Measurements from ENCODE around the gene CEP112. TPM values are rescaled to one million over a fixed set of nuclear protein-coding genes. Genes with fewer than 3 reads are reported as not detected.

CEP112 gene
- polyA plus RNA-seq, 1 donor: 4.4 TPM

GRCh38 chr17:65895969-65896368 is 296.0 kb downstream of the CEP112 start:
- H3K36me3 ChIP-seq (ENCODE audit: control insufficient read depth, insufficient read depth, low read length): no peaks in the 10 kb centered on the region
- H3K4me3 ChIP-seq (ENCODE audit: low read length): no peak overlapping the region
- H3K27ac ChIP-seq (ENCODE audit: low read length): no peak overlapping the region
- no peak for DNase-seq
- H3K9me3 ChIP-seq (ENCODE audit: control insufficient read depth, low read depth, low read length): no peaks in the 10 kb centered on the region
- H3K27me3 ChIP-seq (ENCODE audit: control insufficient read depth, insufficient read depth, low read length): no peaks in the 10 kb centered on the region
- no peaks in the 10 kb centered on the region for H3K4me1 ChIP-seq (ENCODE audit: control insufficient read depth, insufficient read depth, low read length)

DNA sequence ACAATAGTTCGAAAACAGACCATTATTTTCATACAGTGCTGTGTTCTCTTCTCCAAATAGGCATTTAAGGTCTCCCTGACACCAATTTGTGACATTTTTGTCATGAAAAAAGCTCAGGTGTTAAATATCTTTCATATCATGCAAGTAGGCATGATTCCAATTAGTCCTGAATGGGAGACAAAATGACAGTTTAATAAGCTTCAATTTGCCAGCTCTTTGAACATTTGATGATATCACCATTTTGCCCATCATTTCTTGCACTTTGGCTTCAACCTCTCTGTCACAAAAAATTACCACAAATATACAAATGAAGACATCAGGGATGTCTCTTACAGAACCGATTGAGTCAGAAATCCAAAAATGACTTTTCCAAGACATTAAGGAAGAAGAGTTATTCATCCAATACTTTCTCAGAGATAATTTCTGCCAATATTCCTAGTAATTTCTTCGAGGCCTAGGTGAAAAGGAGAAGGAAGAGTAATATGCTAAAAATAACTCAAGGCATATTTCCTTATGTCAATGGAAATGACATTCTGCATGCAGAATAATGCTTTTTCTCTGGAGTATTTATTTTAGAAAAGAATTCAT is 298.1 kb downstream of the CEP112 start:
- 75% methylated on average over 1 of the region's 3 CpGs for WGBS (ENCODE audit: insufficient coverage, low lambda C conversion rate)
- Histone ChIP-seq H3K27me3 (ENCODE audit: control insufficient read depth, insufficient read depth, low read length) (no peaks in the 10 kb centered on the region), H3K36me3 (ENCODE audit: control insufficient read depth, insufficient read depth, low read length) (no peaks in the 10 kb centered on the region), H3K4me3 (ENCODE audit: low read length) (no peak overlapping the region), H3K4me1 (ENCODE audit: control insufficient read depth, insufficient read depth, low read length) (no peaks in the 10 kb centered on the region), H3K27ac (ENCODE audit: low read length) (no peak overlapping the region), H3K9me3 (ENCODE audit: control insufficient read depth, low read depth, low read length) (no peaks in the 10 kb centered on the region)
- DNase-seq: no peak

DNA sequence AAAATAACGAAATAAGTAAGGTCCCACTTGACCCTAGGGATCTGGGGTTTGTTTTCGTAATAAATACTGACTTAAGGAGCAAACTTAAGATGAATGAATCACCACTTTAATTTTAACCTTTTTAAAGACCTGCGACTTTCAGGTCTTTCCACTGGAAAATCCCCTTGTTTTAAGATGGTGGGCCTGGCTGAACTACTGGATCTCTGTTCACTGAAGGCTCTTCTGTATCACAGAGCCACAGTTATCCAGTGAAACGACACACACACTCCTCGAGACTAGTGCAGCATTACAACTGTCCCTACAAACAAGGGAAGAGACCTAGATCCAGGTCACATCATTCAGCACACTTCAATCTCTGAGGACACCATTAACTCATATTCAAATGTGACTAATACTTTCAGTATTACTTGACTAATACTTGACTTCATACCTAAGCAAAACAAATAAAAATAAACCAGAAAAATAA is 299.0 kb downstream of the CEP112 start:
- no peaks in the 10 kb centered on the region for H3K27me3 ChIP-seq (ENCODE audit: control insufficient read depth, insufficient read depth, low read length)
- DNase-seq: no peak
- WGBS (ENCODE audit: insufficient coverage, low lambda C conversion rate): no CpG with 5 or more reads among the region's 5 CpGs
- no peak overlapping the region for H3K4me3 ChIP-seq (ENCODE audit: low read length)
- no peaks in the 10 kb centered on the region for H3K36me3 ChIP-seq (ENCODE audit: control insufficient read depth, insufficient read depth, low read length)
- no peak overlapping the region for H3K27ac ChIP-seq (ENCODE audit: low read length)
- H3K9me3 ChIP-seq (ENCODE audit: control insufficient read depth, low read depth, low read length): no peaks in the 10 kb centered on the region
- H3K4me1 ChIP-seq (ENCODE audit: control insufficient read depth, insufficient read depth, low read length): no peaks in the 10 kb centered on the region

DNA sequence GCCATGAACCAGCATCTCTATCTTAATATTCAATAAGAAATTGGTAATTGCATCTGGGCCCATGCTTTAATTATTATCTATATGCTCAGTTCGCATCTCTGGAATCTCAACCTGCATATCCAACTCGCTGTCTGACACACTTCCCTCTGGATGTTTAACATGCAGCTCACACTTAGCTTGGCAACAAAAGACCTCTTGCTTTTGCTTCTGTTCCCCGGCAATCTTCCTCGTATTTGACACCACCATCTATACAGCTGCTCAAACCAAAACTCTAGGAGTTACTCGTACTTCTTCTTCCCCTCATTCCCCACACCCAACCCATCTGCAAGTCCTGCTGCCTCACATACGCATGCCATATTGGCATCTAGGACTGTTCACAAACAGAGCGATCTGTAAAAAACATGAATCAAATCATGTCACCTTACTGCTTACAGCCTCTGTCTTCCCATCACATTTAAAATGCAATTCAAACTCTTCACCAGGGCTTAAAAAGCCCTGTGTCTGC is 300.6 kb downstream of the CEP112 start:
- Histone ChIP-seq H3K4me1 (ENCODE audit: control insufficient read depth, insufficient read depth, low read length) (no peaks in the 10 kb centered on the region), H3K36me3 (ENCODE audit: control insufficient read depth, insufficient read depth, low read length) (no peaks in the 10 kb centered on the region), H3K27me3 (ENCODE audit: control insufficient read depth, insufficient read depth, low read length) (no peaks in the 10 kb centered on the region), H3K9me3 (ENCODE audit: control insufficient read depth, low read depth, low read length) (no peaks in the 10 kb centered on the region), H3K27ac (ENCODE audit: low read length) (no peak overlapping the region), H3K4me3 (ENCODE audit: low read length) (no peak overlapping the region)
- DNase-seq: no peak
- WGBS (ENCODE audit: insufficient coverage, low lambda C conversion rate): 60% methylated on average over 1 of the region's 7 CpGs

DNA sequence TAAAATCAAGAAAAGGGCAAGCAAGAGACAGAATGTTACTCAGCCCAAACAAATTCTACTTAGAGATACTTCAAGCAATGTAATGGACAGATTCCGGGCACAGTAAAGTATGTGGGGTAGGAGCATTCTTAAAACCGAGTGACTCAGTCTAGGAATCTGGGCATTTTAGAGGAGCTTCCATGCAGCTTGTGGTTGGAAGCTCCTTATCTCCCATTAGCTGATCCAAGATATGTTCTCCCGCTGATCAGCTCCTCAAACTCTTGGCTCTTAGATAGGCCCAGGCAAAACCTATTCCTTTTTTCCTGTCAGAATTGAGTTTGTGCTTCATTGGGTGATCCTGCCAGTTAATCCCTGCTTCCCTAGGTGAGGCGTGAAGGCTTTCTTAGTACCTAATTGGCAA is 303.3 kb downstream of the CEP112 start:
- Histone ChIP-seq H3K27ac (ENCODE audit: low read length) (no peak overlapping the region), H3K27me3 (ENCODE audit: control insufficient read depth, insufficient read depth, low read length) (no peaks in the 10 kb centered on the region), H3K4me1 (ENCODE audit: control insufficient read depth, insufficient read depth, low read length) (no peaks in the 10 kb centered on the region), H3K9me3 (ENCODE audit: control insufficient read depth, low read depth, low read length) (no peaks in the 10 kb centered on the region), H3K4me3 (ENCODE audit: low read length) (no peak overlapping the region), H3K36me3 (ENCODE audit: control insufficient read depth, insufficient read depth, low read length) (no peaks in the 10 kb centered on the region)
- WGBS (ENCODE audit: insufficient coverage, low lambda C conversion rate): no CpG with 5 or more reads among the region's 4 CpGs
- DNase-seq: no peak

GRCh38 chr17:65886315-65887245 is 305.4 kb downstream of the CEP112 start:
- DNase-seq: no peak
- no peak overlapping the region for H3K4me3 ChIP-seq (ENCODE audit: low read length)
- no peaks in the 10 kb centered on the region for H3K9me3 ChIP-seq (ENCODE audit: control insufficient read depth, low read depth, low read length)
- H3K27ac ChIP-seq (ENCODE audit: low read length): no peak overlapping the region
- WGBS (ENCODE audit: insufficient coverage, low lambda C conversion rate): 87% methylated on average over 3 of the region's 6 CpGs
- H3K36me3 ChIP-seq (ENCODE audit: control insufficient read depth, insufficient read depth, low read length): no peaks in the 10 kb centered on the region
- H3K4me1 ChIP-seq (ENCODE audit: control insufficient read depth, insufficient read depth, low read length): no peaks in the 10 kb centered on the region
- H3K27me3 ChIP-seq (ENCODE audit: control insufficient read depth, insufficient read depth, low read length): no peaks in the 10 kb centered on the region

- no peak for DNase-seq
- Histone ChIP-seq H3K4me3 (ENCODE audit: low read length) (no peak overlapping the region), H3K9me3 (ENCODE audit: control insufficient read depth, low read depth, low read length) (no peaks in the 10 kb centered on the region), H3K27ac (ENCODE audit: low read length) (no peak overlapping the region), H3K36me3 (ENCODE audit: control insufficient read depth, insufficient read depth, low read length) (no peaks in the 10 kb centered on the region), H3K4me1 (ENCODE audit: control insufficient read depth, insufficient read depth, low read length) (no peaks in the 10 kb centered on the region), H3K27me3 (ENCODE audit: control insufficient read depth, insufficient read depth, low read length) (no peaks in the 10 kb centered on the region)
- whole genome bisulfite sequencing (ENCODE audit: insufficient coverage, low lambda C conversion rate): 100% methylated on average over 2 of the region's 6 CpGs
These were observed 306.2 kb downstream of the CEP112 start for GRCh38 chr17:65885541-65886312.

DNA sequence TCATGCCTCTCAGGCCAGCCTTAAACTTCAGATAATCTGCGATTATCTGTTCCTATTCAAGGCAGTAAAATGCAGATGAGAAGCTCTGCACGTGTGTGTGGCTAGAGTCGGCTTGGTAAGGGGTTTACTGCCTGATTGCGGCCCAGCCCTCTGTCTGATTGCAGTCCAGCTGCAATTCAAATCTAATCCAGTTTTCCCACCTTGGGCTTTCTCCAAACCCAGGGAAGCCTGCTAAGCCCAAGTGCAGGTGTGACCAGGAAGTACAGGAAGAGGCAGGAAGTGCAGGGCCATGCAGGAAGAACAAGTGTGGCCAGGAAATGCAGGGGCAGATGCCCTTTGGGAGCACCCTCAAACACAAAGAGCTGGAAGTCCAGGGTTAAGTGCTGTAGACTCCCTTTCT is 314.9 kb downstream of the CEP112 start:
- Histone ChIP-seq H3K4me3 (ENCODE audit: low read length) (no peak overlapping the region), H3K36me3 (ENCODE audit: control insufficient read depth, insufficient read depth, low read length) (no peaks in the 10 kb centered on the region), H3K9me3 (ENCODE audit: control insufficient read depth, low read depth, low read length) (peaks cover 13% of the 10 kb centered on the region), H3K4me1 (ENCODE audit: control insufficient read depth, insufficient read depth, low read length) (no peaks in the 10 kb centered on the region), H3K27ac (ENCODE audit: low read length) (no peak overlapping the region), H3K27me3 (ENCODE audit: control insufficient read depth, insufficient read depth, low read length) (no peaks in the 10 kb centered on the region)
- DNase-seq: no peak
- WGBS (ENCODE audit: insufficient coverage, low lambda C conversion rate): no CpG with 5 or more reads among the region's 4 CpGs

GRCh38 chr17:65868881-65869280 is 323.1 kb downstream of the CEP112 start:
- peaks cover 4% of the 10 kb centered on the region for H3K9me3 ChIP-seq (ENCODE audit: control insufficient read depth, low read depth, low read length)
- no peak for DNase-seq
- no peaks in the 10 kb centered on the region for H3K4me1 ChIP-seq (ENCODE audit: control insufficient read depth, insufficient read depth, low read length)
- H3K4me3 ChIP-seq (ENCODE audit: low read length): no peak overlapping the region
- H3K36me3 ChIP-seq (ENCODE audit: control insufficient read depth, insufficient read depth, low read length): no peaks in the 10 kb centered on the region
- no peaks in the 10 kb centered on the region for H3K27me3 ChIP-seq (ENCODE audit: control insufficient read depth, insufficient read depth, low read length)
- 100% methylated on average over 1 of the region's 3 CpGs for WGBS (ENCODE audit: insufficient coverage, low lambda C conversion rate)
- H3K27ac ChIP-seq (ENCODE audit: low read length): no peak overlapping the region

DNA sequence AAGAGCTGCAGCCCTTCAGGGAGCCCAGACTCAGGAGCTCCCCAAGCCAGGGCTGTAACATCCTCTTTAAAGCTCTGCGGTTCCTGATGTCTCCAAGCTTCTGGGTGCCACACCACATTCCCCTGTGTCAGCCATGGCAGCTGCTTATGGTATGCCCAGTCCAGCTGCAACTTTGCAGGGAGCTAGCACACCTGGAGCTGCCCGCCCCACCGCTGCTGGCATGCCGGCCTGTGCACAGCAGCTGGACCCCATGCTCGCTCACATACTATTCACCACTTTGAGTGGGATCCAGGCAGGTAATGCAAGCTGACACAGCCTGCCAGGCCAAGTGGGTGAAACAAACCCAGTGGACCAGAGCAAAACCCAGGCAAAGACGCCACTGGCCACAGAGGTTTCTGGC is 324.9 kb downstream of the CEP112 start:
- Histone ChIP-seq H3K27me3 (ENCODE audit: control insufficient read depth, insufficient read depth, low read length) (no peaks in the 10 kb centered on the region), H3K27ac (ENCODE audit: low read length) (no peak overlapping the region), H3K9me3 (ENCODE audit: control insufficient read depth, low read depth, low read length) (peaks cover 4% of the 10 kb centered on the region), H3K36me3 (ENCODE audit: control insufficient read depth, insufficient read depth, low read length) (no peaks in the 10 kb centered on the region), H3K4me1 (ENCODE audit: control insufficient read depth, insufficient read depth, low read length) (no peaks in the 10 kb centered on the region), H3K4me3 (ENCODE audit: low read length) (no peak overlapping the region)
- no CpG with 5 or more reads among the region's 6 CpGs for WGBS (ENCODE audit: insufficient coverage, low lambda C conversion rate)
- DNase-seq: no peak
